ENCODE data around the gene CEP126.

DNA sequence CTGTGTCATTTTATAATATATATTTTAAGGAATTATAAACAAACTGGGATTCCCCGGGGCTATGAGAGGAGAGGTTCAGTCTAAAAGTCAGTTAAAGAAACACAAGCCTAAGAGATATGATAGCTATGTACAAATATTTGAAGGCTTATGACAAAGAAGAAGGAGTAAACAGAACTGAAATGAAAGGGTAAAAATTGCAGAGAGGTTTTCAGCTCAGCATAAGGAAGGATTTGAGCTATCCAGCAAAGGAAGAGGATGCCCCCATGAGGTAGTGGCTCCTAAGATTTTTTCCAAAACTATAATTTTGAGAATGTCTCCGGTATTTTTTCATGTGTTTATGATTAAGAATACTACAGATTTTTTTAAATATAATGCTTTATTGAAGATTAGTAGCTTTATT lies 59.4 kb downstream of the CEP126 start:
- TF ChIP-seq, protein P1, sequence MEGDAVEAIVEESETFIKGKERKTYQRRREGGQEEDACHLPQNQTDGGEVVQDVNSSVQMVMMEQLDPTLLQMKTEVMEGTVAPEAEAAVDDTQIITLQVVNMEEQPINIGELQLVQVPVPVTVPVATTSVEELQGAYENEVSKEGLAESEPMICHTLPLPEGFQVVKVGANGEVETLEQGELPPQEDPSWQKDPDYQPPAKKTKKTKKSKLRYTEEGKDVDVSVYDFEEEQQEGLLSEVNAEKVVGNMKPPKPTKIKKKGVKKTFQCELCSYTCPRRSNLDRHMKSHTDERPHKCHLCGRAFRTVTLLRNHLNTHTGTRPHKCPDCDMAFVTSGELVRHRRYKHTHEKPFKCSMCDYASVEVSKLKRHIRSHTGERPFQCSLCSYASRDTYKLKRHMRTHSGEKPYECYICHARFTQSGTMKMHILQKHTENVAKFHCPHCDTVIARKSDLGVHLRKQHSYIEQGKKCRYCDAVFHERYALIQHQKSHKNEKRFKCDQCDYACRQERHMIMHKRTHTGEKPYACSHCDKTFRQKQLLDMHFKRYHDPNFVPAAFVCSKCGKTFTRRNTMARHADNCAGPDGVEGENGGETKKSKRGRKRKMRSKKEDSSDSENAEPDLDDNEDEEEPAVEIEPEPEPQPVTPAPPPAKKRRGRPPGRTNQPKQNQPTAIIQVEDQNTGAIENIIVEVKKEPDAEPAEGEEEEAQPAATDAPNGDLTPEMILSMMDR (IDR thresholded peaks at IDR 0.05), result no peak
- TF ChIP-seq POLR2A (IDR thresholded peaks at IDR 0.05), result no peak

Measured in uterus (tissue), 2 donors.